ENCODE data around the gene ZFHX2. TPM values are rescaled to one million over a fixed set of nuclear protein-coding genes. Genes with fewer than 3 reads are reported as not detected.

Gene ZFHX2
- total and polyA plus RNA-seq, 2 of the 4 experiments (the other 2 are of a cell fraction): 0.18 to 0.53 TPM

- TF ChIP-seq RCOR1 (IDR thresholded peaks at IDR 0.05; ENCODE audit: insufficient replicate concordance, low read length): no peak
Observed at GRCh38 chr14:23571701-23572523, 20.3 kb upstream of the ZFHX2 start (continued).

- no peak overlapping the region for H4K91ac ChIP-seq (ENCODE audit: insufficient read depth, low read depth, low read length)
- H3K14ac ChIP-seq (replicated peaks; ENCODE audit: low read depth, low read length): no peak overlapping the region
- no peak overlapping the region for H4K8ac ChIP-seq (ENCODE audit: low read depth in 2 of 2, low read length in 2 of 2)
- ChIA-PET CTCF (no interaction called here), POLR2A (ENCODE audit: unreplicated experiment) (no interaction called here)
- no peak overlapping the region for H4K5ac ChIP-seq (ENCODE audit: low read depth, low read length)
- no peak overlapping the region for H3K27ac ChIP-seq (ENCODE audit: insufficient read depth, low read length)
- dilution Hi-C loops (cut with HindIII; ENCODE audit: low sequenced_read_pairs, unreplicated experiment): no loop called here
- H2AK9ac ChIP-seq (replicated peaks; ENCODE audit: low read depth, low read length, poor library complexity): no peak overlapping the region
- no peak overlapping the region for H3K56ac ChIP-seq (ENCODE audit: extremely low read depth, insufficient read depth, low read length)
- H3K4ac ChIP-seq (ENCODE audit: low read depth, low read length): no peak overlapping the region
- H2BK15ac ChIP-seq (ENCODE audit: low read depth, low read length): no peak overlapping the region
- no peak overlapping the region for H3K4me2 ChIP-seq (ENCODE audit: low read depth, low read length)
- H2AK5ac ChIP-seq (ENCODE audit: low read depth, low read length): no peak overlapping the region
- peaks cover 10% of the 10 kb centered on the region; the same call in 1 of the 2 replicates for H3K9me1 ChIP-seq (ENCODE audit: insufficient read depth, low read length)
- H2BK5ac ChIP-seq (ENCODE audit: low read depth, low read length, poor library complexity, severe bottlenecking): no peak overlapping the region
- peaks cover 49% of the 10 kb centered on the region for H3K27me3 ChIP-seq (ENCODE audit: control insufficient read depth, insufficient read depth, low read length)
- intact Hi-C loops (cut with micrococcal nuclease): no loop called here
- H3K18ac ChIP-seq (ENCODE audit: low read depth, low read length): no peak overlapping the region
- H4K20me1 ChIP-seq (ENCODE audit: insufficient read depth, low read length): no peaks in the 10 kb centered on the region
- no peak overlapping the region for H3K9ac ChIP-seq (ENCODE audit: low read depth, low read length)
- no peak for DNase-seq
- no peak overlapping the region for H2BK120ac ChIP-seq (ENCODE audit: low read depth, low read length)
- 54% methylated on average over 12 of the region's 23 CpGs; no CpG with 5 or more reads in 1 of the 2 experiments for WGBS, 2 experiments (ENCODE audit: extremely low coverage in 2 of 2, insufficient read length in 1 of 2)
- peaks cover 2% of the 10 kb centered on the region; the same call in 1 of the 2 replicates for H3K4me1 ChIP-seq (ENCODE audit: control insufficient read depth, insufficient read depth, low read length)
- H3K36me3 ChIP-seq (ENCODE audit: control insufficient read depth, insufficient read depth, low read length): no peaks in the 10 kb centered on the region
- H3K9me3 ChIP-seq (ENCODE audit: control insufficient read depth, insufficient read depth, low read length): no peaks in the 10 kb centered on the region; the same call in 1 of the 2 replicates
- in situ Hi-C loops (cut with MboI; ENCODE audit: low sequenced_read_pairs): no loop called here
- ATAC-seq (ENCODE audit: low read depth): no peak
- no peaks in the 10 kb centered on the region; a peak in 1 of 4 replicates for H3K79me1 ChIP-seq (ENCODE audit: low read depth in 1 of 2, low read length in 2 of 2)
- H2BK20ac ChIP-seq (ENCODE audit: low read depth, low read length): no peak overlapping the region
- H3K4me3 ChIP-seq (ENCODE audit: insufficient read depth, low read depth, low read length): no peak overlapping the region
- H2AFZ ChIP-seq (replicated peaks; ENCODE audit: low read length, poor library complexity): no peak overlapping the region
- no peak overlapping the region for H3K23ac ChIP-seq (ENCODE audit: low read depth, low read length)
- BruUV-seq (replicated peaks): no TSS peak
- TF ChIP-seq CHD1 (IDR thresholded peaks at IDR 0.05; ENCODE audit: low read depth, low read length) (no peak), FOS (IDR thresholded peaks at IDR 0.05; ENCODE audit: low read depth, low read length) (no peak), MXI1 (IDR thresholded peaks at IDR 0.05; ENCODE audit: borderline replicate concordance, low read depth, low read length) (no peak), NFE2L2 (IDR thresholded peaks at IDR 0.05; ENCODE audit: low read depth, low read length) (no peak), ELK1 (IDR thresholded peaks at IDR 0.05; ENCODE audit: borderline replicate concordance, low read depth, low read length) (no peak), SMC3 (IDR thresholded peaks at IDR 0.05; ENCODE audit: low read depth, low read length) (no peak), RFX5 (IDR thresholded peaks at IDR 0.05; ENCODE audit: low read depth, low read length) (no peak), RCOR1 (IDR thresholded peaks at IDR 0.05; ENCODE audit: insufficient replicate concordance, low read length) (no peak), USF2 (IDR thresholded peaks at IDR 0.05; ENCODE audit: low read depth, low read length) (no peak), CTCF (conservative IDR thresholded peaks at IDR 0.05; ENCODE audit: low read depth, low read length) (no peak)
Observed at GRCh38 chr14:23570806-23571483, 19.4 kb upstream of the ZFHX2 start.
